HG03097 (cell line): Measurements from ENCODE around the gene CTPS1.

Source experiments
- ATAC-seq: cut with Tn5 transposase; IDR thresholded peaks from one replicate; pipeline ENCODE4 v1.9.1; 2021; ENCODE audit not compliant: unreplicated experiment, low FRiP score

The CTPS1 gene, protein sequence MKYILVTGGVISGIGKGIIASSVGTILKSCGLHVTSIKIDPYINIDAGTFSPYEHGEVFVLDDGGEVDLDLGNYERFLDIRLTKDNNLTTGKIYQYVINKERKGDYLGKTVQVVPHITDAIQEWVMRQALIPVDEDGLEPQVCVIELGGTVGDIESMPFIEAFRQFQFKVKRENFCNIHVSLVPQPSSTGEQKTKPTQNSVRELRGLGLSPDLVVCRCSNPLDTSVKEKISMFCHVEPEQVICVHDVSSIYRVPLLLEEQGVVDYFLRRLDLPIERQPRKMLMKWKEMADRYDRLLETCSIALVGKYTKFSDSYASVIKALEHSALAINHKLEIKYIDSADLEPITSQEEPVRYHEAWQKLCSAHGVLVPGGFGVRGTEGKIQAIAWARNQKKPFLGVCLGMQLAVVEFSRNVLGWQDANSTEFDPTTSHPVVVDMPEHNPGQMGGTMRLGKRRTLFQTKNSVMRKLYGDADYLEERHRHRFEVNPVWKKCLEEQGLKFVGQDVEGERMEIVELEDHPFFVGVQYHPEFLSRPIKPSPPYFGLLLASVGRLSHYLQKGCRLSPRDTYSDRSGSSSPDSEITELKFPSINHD

DNA sequence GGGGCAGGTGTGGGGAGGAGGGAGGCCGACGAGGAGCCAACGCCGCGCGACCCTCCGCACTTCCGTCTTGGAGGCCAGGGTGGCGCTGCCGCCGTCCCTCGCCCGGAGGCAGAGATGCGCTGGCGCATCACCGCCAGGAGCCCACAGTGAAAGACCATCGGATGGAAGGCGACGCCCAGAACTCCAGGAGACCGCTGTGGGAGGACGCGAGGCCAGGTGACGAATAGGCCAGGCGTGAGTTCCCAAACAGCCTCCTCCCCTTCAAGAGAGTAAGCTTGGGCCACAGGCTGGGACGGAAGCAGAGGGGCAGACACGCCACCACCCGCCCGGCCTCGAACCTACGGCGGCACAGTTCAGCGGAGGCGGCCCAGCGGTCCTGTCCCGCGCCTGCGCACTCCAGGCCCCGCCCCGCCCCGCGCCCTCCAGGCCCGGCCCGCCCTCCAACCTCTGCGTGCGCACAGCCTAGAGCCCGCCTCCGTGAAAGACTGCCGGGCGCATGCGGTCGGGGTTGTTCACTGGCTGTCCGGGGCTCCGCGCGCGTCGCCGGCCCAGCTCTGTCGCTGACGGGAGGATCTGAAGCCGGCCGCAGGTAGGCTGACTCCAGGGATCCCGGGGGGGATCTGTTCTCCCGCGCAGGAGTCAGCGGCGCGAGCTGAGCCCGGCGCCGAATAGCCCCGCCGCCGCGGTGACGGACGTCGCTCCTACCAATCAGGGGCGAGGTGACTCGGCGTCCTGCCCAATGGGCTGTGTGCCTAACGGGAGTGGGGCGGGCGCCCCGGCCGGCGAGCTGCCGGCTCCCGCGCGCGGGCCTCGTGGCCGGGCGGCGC lies at the start of gene CTPS1:
Gene CTPS1 (plus strand): TSS at position 456 of the 827 bp plus-strand sequence. CDS start 3,595 bp downstream, outside the sequence.
- peak; percentile 85 for ATAC-seq

DNA sequence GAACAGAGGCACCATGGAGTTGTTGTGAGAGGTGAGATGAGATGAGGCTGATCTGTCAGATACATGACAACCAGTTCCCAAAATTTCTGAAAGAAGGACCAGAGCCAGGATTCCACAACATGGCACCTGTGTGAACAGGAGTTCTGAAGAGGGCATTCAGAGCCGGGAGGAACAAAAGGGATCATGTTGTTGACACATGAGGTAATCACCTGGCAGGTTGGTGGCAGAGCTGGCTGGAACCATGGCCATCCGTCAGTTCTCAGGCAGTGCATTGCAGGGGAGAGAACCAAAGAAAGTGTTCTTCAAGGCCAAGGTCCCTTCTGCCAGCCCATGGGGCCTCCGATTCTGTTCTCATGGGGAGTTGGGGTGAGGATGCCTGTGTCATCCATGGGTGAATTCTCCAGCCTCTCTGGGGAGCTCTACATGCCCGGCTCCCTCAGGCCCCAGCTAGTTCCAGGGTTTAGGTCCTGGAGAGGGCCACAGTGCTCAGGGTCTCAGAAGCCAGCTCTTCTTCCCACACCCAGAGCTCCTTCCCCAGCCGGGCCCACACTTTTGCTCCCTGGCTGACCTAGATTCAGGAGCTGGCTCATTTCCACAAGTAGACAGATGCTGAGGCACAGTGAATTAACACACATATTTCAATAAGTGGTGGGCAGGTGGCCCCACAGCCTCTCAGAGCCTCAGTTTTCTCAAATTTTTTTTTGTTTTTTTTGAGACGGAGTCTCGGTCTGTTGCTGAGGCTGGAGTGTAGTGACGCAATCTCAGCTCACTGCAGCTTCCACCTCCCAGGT lies 49.1 kb upstream of the CTPS1 start:
- no peak for ATAC-seq

DNA sequence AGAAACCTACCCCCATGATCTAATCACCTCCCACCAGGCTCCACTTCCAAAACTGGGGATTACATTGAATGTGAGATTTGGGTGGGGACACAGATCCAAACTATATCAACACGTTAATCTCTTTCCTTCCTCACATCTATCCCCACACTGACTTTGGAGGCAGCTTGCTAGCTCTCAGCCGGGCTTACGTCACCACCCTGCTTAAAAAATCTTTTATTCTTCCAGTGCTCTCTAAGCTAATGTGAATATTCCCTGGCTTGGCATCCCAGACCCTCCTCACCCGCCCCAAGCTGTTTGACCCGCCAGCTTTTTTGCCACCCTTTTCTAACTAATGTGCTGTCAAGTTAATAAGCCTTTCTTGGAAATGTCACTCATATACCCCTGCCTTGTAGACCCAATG lies 47.9 kb upstream of the CTPS1 start:
- no peak for ATAC-seq

DNA sequence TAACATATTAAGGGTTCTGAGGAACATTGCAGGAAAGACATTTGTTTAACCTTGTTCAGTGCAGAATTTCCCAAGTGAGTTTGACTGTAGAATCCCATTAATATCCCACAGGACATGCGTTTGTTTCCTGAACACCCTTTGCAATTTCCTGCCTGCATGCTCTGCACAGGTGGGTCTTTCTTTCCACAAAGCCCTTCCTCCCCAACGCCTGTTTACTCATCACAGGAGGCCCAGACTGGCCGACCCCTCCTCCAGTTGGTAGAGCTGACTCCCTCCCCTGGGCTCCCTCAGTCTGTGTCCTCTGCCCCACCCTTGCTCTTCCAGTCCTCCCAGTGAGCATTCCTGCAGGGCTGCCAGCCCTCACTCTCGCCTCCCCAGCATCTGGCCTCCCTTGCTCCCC lies 47.5 kb upstream of the CTPS1 start:
- no peak for ATAC-seq

DNA sequence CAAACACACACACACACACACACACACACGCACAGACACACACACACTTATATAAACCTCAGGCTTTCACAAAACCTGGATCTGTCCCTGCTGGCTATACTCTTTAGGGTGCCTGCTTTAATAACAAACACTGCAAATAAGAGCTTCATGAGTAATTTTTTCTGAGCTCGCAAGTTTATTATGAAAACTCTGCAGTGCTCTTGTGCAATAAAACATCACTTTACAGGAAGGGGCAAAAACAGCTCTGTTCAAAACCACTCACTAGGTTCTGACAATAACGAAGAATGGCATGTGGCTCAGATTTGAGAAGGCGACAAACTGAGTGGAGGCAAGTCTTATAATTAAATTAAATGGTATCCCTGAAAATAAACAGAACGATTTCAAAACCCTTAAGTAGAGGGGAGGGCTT lies 42.6 kb upstream of the CTPS1 start:
- no peak for ATAC-seq

DNA sequence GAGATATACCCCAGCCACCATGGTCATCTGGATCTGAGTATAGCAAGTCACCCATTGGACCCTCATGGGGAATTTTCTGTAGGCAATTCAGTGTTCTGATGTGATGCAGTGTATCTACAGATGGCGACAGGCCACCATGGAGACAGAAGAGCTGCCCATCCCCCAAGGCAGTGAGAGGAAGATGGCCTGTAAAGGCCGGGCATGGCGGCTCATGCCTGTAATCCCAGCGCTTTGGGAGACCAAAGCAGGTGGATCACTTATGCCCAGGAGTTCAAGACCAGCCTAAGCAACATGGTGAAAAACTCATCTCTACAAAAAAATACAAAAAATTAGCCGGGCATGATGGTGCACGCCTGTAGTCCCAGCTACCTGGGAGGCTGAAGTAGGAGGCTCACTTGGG lies 41.1 kb upstream of the CTPS1 start:
- ATAC-seq, result no peak

DNA sequence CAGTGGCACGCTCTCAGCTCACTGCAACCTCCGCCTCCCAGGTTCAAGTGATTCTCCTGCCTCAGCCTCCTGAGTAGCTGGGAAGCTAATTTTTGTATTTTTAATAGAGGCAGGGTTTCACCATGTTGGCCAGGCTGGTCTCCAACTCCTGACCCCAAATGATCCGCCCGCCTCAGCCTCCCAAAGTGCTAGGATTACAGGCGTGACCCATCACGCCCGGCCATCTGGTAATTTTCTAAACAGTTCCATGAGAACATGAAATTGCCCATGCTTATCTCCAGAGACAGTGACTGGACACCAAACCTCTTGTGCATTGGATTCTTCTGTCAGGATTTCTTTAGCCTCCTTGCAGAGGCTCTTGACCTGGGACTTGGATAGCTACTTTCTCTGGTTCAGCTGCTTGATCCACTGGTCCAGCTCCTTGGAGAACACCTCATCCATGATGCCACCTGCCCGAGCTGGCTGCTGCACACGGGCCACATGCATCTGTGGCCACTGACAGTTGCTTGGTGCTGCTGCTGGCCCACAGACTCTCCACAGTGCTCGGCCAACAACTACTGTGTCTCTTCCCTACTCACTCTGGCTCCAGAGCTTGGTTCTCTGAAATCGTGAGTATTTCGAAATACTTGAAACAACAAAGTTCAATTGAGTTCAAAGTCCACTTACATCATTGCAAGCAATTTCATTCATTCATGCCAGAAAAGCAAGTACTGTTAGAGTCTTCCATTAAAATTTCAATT lies 40.0 kb upstream of the CTPS1 start:
- no peak for ATAC-seq

DNA sequence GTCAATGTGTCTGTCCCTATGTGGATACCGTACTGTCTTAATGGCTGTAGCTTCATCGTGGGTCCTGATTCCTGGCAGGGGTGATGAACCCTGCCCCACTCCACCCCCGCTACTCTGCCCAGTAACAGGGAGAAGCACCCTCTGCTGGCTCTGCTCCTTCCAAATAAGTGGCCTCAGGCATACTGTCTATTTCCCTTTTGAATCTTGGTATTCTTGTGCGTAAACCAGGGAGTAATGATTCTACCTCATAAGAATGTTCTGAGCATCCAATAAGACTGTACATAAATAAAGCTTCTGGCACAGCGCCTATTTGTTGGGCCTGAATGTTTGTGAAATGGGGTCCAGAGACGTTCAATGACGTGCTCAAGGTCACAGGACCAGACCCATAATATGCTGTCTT lies 35.2 kb upstream of the CTPS1 start:
- ATAC-seq, result no peak

DNA sequence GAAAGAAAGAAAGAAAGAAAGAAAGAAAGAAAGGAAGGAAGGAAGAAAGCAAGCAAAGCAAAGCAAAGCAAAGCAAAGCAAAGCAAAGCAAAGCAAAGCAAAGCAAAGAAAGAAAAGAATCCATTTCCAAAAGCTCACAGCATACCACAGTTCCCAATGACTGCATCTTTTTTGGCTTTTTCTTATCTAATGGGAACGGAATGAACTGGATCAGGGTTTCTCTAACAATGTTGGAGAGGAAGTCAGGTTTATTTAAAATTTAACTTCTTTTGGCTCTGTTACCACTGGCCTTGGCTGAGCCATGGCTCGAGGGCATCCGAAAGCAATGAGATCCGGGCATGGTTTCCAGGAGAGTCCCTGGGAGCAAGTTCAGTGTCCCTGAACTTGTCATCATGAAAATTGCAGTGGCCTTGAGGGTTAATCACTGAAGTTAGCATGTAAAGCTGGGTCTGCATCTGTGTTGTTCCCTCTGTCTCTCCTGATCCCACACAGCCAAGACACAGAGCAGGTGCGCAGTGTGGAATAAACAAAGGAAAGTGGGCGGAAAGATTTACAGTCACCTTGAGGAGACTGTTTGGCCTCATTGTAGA lies 34.6 kb upstream of the CTPS1 start:
- ATAC-seq, result no peak

DNA sequence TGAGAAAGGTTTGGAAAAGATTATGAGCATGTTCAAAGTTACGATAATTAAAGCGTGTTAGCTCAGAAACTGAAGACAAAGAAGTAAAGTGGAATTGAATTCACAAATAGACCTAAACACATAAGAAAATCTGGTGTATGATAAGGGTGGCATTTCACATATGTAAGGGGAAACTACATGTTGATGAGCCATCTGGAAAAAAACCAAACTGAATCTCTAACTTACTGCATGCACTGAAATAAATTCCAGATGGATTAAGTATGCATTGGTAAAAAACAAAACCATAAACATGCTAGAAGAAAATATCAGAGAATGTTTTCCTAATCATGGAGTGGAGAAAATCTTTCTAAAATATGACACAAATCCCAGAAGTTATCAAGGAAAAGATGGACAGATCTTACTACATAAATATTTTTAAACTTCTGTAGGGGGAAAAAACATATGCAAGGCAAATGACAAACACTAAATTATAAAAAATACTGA lies 34.0 kb upstream of the CTPS1 start:
- no peak for ATAC-seq

DNA sequence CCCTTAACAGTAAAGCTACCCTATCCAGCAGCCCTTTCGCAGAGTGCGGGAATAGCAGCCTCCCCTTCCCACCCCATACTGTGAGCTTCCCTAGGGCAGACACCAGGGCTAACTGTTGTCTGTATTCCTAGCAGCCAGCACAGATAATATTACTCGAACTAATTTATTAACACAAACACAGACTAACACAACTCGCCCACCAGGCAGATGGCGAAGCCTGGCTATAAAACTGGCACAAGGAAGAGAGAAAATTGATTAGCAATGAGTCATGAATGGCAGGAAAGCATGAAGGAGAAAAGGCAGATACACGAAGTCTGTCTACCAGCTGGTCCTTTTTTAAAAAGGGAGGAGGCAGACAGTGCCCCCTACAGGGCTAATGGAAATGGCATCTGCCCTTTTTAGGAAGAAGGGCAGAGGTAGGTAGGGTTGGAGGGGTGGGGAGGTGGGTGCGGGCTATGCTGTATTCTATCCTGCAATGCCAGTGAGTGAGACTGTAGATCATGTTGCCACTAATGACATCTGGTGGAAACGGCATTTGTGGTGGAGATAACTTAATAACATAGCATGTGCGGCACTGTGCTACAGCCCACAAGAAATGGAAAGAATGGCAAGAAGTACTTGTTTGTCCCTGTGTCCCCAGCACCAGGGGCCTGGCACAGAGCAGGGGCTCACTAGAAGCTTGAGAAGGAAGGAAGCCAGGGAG lies 30.6 kb upstream of the CTPS1 start:
- ATAC-seq, result no peak

DNA sequence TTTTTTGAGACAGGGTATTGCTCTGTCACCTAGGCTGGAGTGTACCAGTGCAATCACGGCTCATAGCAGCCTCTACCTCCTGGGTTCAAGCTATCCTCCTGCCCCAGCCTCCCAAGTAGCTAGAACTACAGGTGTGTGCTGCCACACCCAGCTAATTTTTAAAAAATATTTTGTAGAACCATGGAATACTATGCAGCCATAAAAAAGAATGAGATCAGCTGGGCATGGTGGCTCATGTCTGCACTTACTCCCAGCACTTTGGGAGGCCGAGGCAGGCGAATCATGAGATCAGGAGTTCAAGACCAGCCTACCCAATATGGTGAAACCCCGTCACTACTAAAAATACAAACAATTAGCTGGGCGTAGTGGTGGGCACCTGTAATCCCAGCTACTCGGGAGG lies 29.9 kb upstream of the CTPS1 start:
- no peak for ATAC-seq

DNA sequence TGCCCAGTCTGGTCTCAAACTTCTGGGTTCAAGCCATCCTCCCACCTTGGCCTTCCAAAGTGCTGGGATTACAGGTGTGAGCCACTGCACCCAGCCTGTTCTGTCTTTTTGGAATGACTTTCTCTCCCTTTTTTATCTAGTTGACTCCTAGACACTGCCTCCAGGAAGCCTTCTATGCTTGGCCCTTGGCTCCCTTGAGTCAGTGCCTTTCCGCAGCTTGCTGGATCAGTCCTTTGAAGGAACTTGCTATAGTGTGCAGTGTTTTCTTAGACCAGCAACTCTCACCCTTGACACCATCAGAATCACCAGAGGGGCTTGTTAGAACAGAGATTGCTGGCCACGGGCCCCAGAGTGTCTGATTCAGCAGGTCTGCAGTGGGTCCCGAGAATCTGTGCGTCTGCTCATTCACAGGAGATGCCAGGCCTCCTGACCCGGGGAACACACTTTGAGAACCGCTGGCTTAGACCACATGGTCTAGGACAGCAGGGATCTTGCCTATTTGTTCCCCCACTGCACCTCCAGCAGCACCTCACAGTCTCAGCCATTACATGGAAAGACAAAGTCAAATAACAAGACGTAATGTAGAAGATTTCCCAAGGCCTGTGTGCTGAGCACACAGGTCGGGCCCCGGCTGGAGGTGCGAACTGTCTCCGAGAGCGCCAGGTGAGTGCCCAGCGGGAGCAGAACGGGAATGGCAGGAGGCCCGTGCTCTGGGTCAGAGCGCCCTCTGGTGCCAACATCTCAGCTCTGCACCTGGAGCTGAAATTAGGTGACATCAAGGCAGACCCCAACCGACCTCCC lies 27.4 kb upstream of the CTPS1 start:
- no peak for ATAC-seq

DNA sequence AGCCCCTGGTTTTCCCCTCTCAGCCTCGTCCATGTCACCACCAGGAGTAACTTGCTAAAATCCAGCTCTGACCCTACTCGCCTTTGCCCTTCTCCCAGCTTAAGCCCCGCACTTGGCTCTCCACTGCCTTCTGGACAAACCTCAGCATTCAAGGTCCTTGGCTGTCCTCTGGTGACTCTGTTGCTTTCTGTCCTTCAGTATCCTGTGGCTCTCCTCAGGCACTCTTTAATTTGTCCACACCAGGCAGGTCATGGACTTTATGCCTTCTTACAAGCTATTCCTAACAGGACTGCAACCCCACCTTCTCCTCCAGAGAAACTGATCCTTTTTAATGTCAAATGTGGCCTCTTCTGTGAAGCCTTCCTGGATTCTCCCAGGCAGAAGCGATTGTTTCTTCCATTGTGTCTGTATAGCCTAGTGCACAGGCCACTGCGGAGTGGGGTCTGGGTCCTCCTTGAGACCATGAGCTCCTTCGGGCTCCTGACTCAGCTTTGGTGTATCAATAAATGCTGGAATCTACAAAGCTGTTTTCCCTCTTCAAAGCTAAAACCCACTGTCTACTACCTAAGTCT lies 26.7 kb upstream of the CTPS1 start:
- ATAC-seq, result no peak

DNA sequence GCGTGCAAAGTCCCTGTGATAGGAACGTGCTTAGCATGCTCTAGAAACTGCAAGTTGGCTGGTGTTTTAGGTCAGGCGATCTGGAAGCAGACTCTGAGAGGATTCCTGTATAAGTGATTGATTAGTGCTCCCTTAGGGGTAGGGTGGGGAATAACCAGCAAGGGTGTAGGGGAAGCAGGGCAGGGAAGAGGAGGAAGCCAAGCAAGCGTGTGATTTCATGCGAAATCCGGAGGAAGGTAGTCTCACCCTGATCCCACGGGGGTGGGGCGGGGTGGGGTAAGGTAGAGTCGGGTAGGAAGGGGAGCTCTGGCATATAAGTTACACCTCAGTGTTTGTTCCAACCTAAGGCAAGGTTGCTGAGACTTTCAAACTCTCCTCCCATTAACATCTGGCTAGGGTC lies 24.9 kb upstream of the CTPS1 start:
- no peak for ATAC-seq

DNA sequence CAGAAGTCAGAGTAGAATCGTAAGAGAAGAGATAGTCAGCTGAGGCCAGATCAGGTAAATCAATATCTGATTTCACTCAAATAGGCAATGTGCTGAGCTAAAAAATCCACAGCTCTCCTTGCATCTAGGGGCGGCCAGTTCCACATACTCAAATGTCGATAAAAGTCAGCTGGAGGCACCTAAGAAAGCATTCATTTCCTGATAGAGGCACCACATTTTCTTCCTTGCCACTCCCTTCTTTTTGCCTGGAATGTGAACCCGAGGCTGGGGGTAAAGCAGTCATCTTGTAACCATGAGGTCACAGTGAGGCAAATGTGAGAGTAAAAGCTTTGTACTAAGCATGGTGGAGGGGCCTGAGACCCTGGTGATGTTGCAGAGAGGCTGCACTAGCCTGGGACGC lies 24.2 kb upstream of the CTPS1 start:
- ATAC-seq, result no peak

DNA sequence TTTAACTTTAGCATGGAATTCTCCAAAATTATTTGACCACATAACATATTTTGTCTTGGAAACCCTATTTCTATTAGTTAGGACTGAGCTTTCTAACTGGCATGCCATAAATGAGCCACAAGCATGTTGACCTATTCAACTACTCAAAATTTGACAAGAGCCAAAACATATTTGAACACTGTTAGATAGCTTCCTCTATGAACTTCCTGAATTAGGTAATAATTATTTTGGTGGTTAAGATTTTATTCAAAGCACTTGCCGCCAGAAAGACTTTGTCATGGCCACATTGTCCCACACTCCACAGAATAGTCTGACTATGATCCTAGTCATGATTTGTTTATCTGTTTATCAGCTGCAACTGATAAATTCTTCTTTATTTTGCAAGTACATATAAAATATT lies 23.1 kb upstream of the CTPS1 start:
- no peak for ATAC-seq

DNA sequence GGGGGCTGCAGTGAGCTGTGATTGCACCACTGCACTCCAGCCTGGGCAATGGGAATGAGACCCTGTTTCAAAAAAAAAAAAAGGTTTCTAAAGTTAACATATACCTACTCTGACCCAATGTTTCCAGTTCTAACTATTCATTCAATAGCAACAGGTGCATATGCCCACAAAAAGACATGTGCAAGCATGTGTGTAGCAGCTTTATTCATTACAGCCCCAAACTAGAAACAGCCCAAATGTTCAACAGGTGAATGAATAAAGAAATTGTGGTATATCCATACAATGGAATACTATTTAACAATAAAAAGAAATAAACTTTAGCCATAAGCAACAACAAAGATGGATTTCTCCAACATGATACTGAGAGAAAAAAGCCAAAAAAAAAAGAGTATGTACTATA lies 21.3 kb upstream of the CTPS1 start:
- no peak for ATAC-seq
